Activated CD8-positive, alpha-beta T cell treated with anti-CD3 and anti-CD28 coated beads for 36 hours (primary cell): ENCODE data around the gene INTS11. TPM values are rescaled to one million over a fixed set of nuclear protein-coding genes. Genes with fewer than 3 reads are reported as not detected.

Source experiments
- ATAC-seq: fragments of 200-7000 bp; cut with Tn5 transposase; one replicate; pipeline ENCODE4 v1.10.0; 2021; ENCODE audit warnings: mild to moderate bottlenecking, moderate library complexity
- CTCF ChIA-PET: fragments of 350-600 bp; sonication (Branson Sonifier 250); formaldehyde crosslinking; loops from one replicate; lab custom pipeline; 2021; ENCODE audit warnings: antibody characterized with exemption; lab: Charles Lee
- POLR2A ChIA-PET: fragments of 350-600 bp; sonication (Branson Sonifier 250); formaldehyde crosslinking; loops from one replicate; lab custom pipeline; 2021; ENCODE audit warnings: antibody characterized with exemption; lab: Charles Lee
- DNase-seq: peaks from one replicate; pipeline ENCODE4 v3.0.0-alpha.2; 2020
- H3K27ac Mint-ChIP-seq: one replicate; pipeline ENCODE4 v1.8.0; 2021; ENCODE audit warnings: mild to moderate bottlenecking, mixed read lengths
- H3K27me3 Mint-ChIP-seq: one replicate; pipeline ENCODE4 v1.8.0; 2021; ENCODE audit warnings: mixed read lengths
- H3K36me3 Mint-ChIP-seq: one replicate; pipeline ENCODE4 v1.8.0; 2021; ENCODE audit warnings: low read depth, mixed read lengths
- H3K4me1 Mint-ChIP-seq: one replicate; pipeline ENCODE4 v1.8.0; 2021; ENCODE audit warnings: low read depth, mixed read lengths
- H3K4me3 Mint-ChIP-seq: one replicate; pipeline ENCODE4 v1.8.0; 2021; ENCODE audit warnings: mild to moderate bottlenecking, moderate library complexity, mixed read lengths
- H3K9me3 Mint-ChIP-seq: one replicate; pipeline ENCODE4 v1.8.0; 2021; ENCODE audit warnings: mixed read lengths
- intact Hi-C: fragments of 100-400 bp; cut with micrococcal nuclease; formaldehyde crosslinking; loops from one replicate; pipeline ENCODE4 v1.10.0; 2022
- total RNA-seq, 2 experiments: library from RNA; stranded (reverse); gene quantifications; one replicate each; pipeline ENCODE4 v1.2.3, GENCODE V29; 2021
- TF ChIP-seq, protein P1 (sequence below): fragments of 200-600 bp; IDR thresholded peaks from one replicate; pipeline ENCODE4 v1.8.0; 2022; ENCODE audit warnings: antibody characterized with exemption, mild to moderate bottlenecking

Gene INTS11
- total RNA-seq, 2 experiments from 2014 or later = 110 to 122 TPM

DNA sequence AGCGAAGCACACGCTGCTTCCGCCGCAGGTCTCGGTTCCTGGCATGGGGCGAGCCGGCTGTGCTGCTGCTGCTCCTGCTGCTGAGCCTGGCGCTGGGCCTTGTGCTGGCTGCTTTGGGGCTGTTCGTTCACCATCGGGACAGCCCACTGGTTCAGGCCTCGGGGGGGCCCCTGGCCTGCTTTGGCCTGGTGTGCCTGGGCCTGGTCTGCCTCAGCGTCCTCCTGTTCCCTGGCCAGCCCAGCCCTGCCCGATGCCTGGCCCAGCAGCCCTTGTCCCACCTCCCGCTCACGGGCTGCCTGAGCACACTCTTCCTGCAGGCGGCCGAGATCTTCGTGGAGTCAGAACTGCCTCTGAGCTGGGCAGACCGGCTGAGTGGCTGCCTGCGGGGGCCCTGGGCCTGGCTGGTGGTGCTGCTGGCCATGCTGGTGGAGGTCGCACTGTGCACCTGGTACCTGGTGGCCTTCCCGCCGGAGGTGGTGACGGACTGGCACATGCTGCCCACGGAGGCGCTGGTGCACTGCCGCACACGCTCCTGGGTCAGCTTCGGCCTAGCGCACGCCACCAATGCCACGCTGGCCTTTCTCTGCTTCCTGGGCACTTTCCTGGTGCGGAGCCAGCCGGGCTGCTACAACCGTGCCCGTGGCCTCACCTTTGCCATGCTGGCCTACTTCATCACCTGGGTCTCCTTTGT, 9.2 kb upstream of the INTS11 start:
- Mint-ChIP-seq H3K4me3 (no peak overlapping the region), H3K36me3 (peaks cover 1% of the 10 kb centered on the region), H3K4me1 (no peaks in the 10 kb centered on the region), H3K9me3 (no peaks in the 10 kb centered on the region), H3K27me3 (no peaks in the 10 kb centered on the region), H3K27ac (no peak overlapping the region)
- ATAC-seq = no peak
- DNase-seq = no peak
- intact Hi-C loops = no loop called here
- POLR2A ChIA-PET = interaction anchor here (2.9 kb wide), 1 partner anchor 8 kb away, joined by 10 read pairs; no protein-coding TSS in a partner anchor
- TF ChIP-seq, protein P1, sequence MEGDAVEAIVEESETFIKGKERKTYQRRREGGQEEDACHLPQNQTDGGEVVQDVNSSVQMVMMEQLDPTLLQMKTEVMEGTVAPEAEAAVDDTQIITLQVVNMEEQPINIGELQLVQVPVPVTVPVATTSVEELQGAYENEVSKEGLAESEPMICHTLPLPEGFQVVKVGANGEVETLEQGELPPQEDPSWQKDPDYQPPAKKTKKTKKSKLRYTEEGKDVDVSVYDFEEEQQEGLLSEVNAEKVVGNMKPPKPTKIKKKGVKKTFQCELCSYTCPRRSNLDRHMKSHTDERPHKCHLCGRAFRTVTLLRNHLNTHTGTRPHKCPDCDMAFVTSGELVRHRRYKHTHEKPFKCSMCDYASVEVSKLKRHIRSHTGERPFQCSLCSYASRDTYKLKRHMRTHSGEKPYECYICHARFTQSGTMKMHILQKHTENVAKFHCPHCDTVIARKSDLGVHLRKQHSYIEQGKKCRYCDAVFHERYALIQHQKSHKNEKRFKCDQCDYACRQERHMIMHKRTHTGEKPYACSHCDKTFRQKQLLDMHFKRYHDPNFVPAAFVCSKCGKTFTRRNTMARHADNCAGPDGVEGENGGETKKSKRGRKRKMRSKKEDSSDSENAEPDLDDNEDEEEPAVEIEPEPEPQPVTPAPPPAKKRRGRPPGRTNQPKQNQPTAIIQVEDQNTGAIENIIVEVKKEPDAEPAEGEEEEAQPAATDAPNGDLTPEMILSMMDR = no peak
- CTCF ChIA-PET = no interaction called here

DNA sequence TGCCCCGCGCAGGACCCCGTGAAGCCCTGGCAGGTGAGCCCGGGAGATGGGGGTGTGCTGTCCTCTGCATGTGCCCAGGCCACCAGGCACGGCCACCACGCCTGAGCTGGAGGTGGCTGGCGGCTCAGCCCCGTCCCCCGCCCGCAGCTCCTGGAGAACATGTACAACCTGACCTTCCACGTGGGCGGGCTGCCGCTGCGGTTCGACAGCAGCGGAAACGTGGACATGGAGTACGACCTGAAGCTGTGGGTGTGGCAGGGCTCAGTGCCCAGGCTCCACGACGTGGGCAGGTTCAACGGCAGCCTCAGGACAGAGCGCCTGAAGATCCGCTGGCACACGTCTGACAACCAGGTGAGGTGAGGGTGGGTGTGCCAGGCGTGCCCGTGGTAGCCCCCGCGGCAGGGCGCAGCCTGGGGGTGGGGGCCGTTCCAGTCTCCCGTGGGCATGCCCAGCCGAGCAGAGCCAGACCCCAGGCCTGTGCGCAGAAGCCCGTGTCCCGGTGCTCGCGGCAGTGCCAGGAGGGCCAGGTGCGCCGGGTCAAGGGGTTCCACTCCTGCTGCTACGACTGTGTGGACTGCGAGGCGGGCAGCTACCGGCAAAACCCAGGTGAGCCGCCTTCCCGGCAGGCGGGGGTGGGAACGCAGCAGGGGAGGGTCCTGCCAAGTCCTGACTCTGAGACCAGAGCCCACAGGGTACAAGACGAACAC, 8.5 kb upstream of the INTS11 start:
- no peak for ATAC-seq
- intact Hi-C loops = no loop called here

DNA sequence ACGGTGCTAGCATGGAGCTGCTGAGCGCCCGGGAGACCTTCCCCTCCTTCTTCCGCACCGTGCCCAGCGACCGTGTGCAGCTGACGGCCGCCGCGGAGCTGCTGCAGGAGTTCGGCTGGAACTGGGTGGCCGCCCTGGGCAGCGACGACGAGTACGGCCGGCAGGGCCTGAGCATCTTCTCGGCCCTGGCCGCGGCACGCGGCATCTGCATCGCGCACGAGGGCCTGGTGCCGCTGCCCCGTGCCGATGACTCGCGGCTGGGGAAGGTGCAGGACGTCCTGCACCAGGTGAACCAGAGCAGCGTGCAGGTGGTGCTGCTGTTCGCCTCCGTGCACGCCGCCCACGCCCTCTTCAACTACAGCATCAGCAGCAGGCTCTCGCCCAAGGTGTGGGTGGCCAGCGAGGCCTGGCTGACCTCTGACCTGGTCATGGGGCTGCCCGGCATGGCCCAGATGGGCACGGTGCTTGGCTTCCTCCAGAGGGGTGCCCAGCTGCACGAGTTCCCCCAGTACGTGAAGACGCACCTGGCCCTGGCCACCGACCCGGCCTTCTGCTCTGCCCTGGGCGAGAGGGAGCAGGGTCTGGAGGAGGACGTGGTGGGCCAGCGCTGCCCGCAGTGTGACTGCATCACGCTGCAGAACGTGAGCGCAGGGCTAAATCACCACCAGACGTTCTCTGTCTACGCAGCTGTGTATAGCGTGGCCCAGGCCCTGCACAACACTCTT, 7.7 kb upstream of the INTS11 start:
- Mint-ChIP-seq H3K4me3 (no peak overlapping the region), H3K4me1 (no peaks in the 10 kb centered on the region), H3K27ac (no peak overlapping the region), H3K9me3 (no peaks in the 10 kb centered on the region), H3K27me3 (no peaks in the 10 kb centered on the region), H3K36me3 (no peaks in the 10 kb centered on the region)
- TF ChIP-seq, protein P1 = no peak
- ChIA-PET POLR2A (no interaction called here), CTCF (no interaction called here)
- no peak for ATAC-seq
- intact Hi-C loops = no loop called here
- DNase-seq = no peak

More for the DNA sequence above, 8.5 kb upstream of the INTS11 start:
- no peaks in the 10 kb centered on the region for H3K27me3 Mint-ChIP-seq
- no peaks in the 10 kb centered on the region for H3K4me1 Mint-ChIP-seq
- no peaks in the 10 kb centered on the region for H3K9me3 Mint-ChIP-seq
- no peak for DNase-seq
- CTCF ChIA-PET = no interaction called here
- no peak overlapping the region for H3K27ac Mint-ChIP-seq
- peaks cover 1% of the 10 kb centered on the region for H3K36me3 Mint-ChIP-seq
- H3K4me3 Mint-ChIP-seq = no peak overlapping the region
- TF ChIP-seq, protein P1 = no peak
- POLR2A ChIA-PET = no interaction called here

DNA sequence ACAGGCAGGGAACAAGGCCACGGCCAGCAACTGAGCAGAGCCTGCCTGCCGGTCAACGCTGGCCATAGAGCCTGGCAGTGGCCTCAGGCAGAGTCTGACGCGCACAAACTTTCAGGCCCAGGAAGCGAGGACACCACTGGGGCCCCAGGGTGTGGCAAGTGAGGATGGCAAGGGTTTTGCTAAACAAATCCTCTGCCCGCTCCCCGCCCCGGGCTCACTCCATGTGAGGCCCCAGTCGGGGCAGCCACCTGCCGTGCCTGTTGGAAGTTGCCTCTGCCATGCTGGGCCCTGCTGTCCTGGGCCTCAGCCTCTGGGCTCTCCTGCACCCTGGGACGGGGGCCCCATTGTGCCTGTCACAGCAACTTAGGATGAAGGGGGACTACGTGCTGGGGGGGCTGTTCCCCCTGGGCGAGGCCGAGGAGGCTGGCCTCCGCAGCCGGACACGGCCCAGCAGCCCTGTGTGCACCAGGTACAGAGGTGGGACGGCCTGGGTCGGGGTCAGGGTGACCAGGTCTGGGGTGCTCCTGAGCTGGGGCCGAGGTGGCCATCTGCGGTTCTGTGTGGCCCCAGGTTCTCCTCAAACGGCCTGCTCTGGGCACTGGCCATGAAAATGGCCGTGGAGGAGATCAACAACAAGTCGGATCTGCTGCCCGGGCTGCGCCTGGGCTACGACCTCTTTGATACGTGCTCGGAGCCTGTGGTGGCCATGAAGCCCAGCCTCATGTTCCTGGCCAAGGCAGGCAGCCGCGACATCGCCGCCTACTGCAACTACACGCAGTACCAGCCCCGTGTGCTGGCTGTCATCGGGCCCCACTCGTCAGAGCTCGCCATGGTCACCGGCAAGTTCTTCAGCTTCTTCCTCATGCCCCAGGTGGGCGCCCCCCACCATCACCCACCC, 6.9 kb upstream of the INTS11 start, which contains the start of gene TAS1R3:
TSS of gene TAS1R3 (plus strand) at position 213 of the 898 bp plus-strand sequence. CDS start at position 279, 66 bp downstream.
- ATAC-seq = no peak
- Mint-ChIP-seq H3K4me3 (no peak within 1 kb of the TSS), H3K36me3 (no peaks in the 10 kb centered on the region), H3K27me3 (no peaks in the 10 kb centered on the region), H3K9me3 (no peaks in the 10 kb centered on the region), H3K27ac (no peak within 1 kb of the TSS), H3K4me1 (peaks cover under 1% of the 10 kb centered on the region)
- intact Hi-C loops = no loop called here
- DNase-seq = no peak
- CTCF ChIA-PET = no interaction called here
- POLR2A ChIA-PET = interaction anchor here (0.9 to 1.6 kb wide), 3 partner anchors 17 to 22 kb away, joined by 3 to 4 read pairs (median 3); no protein-coding TSS in a partner anchor
- TF ChIP-seq, protein P1 = no peak
